Lower lobe of right lung (tissue), 2 donors: ENCODE results near the gene ASIC4. TPM values are rescaled to one million over a fixed set of nuclear protein-coding genes. Genes with fewer than 3 reads are reported as not detected.

ENCODE experiments used
- ATAC-seq, 2 donors: fragments of 200-7000 bp; cut with Tn5 transposase; one replicate each; pipeline ENCODE4 v1.9.1; 2020 to 2022; ENCODE audit warnings: mild to moderate bottlenecking in 2 of 2, moderate library complexity in 2 of 2
- DNase-seq: peaks from one replicate; pipeline ENCODE4 v3.0.0-alpha.2; 2020
- H3K27ac ChIP-seq: fragments of 200-600 bp; one replicate; pipeline ENCODE4 v1.8.0; 2022
- H3K27me3 ChIP-seq: fragments of 200-600 bp; one replicate; pipeline ENCODE4 v1.8.0; 2022; ENCODE audit warnings: low read depth
- H3K36me3 ChIP-seq: fragments of 200-600 bp; one replicate; pipeline ENCODE4 v1.8.0; 2022; ENCODE audit warnings: mild to moderate bottlenecking
- H3K4me1 ChIP-seq: fragments of 200-600 bp; one replicate; pipeline ENCODE4 v1.8.0; 2022
- H3K4me3 ChIP-seq: fragments of 200-600 bp; one replicate; pipeline ENCODE4 v1.8.0; 2022; ENCODE audit warnings: mild to moderate bottlenecking
- H3K9me3 ChIP-seq: fragments of 200-600 bp; one replicate; pipeline ENCODE4 v1.8.0; 2022
- intact Hi-C: fragments of 100-400 bp; cut with DNase I; formaldehyde crosslinking; loops from one replicate; pipeline ENCODE4 v1.11.0; 2022
- total RNA-seq: library from RNA; stranded (reverse); fragmentation: NEBNext Ultra II Directional; extraction: Animal tissue kit (Norgen Biotek cat#: 25700); gene quantifications from one replicate; pipeline ENCODE4 v1.2.1, GENCODE V29; 2021
- TF ChIP-seq, protein P1 (sequence below): fragments of 200-600 bp; IDR thresholded peaks from one replicate; pipeline ENCODE4 v1.8.0; 2022; ENCODE audit warnings: antibody characterized with exemption, mild to moderate bottlenecking
- donor health status: DM: no; HTN: yes; CAD: no; lungs with severe emphysema.

ASIC4 gene
- total RNA-seq, 1 donor from 2014 or later: 0.53 TPM

DNA sequence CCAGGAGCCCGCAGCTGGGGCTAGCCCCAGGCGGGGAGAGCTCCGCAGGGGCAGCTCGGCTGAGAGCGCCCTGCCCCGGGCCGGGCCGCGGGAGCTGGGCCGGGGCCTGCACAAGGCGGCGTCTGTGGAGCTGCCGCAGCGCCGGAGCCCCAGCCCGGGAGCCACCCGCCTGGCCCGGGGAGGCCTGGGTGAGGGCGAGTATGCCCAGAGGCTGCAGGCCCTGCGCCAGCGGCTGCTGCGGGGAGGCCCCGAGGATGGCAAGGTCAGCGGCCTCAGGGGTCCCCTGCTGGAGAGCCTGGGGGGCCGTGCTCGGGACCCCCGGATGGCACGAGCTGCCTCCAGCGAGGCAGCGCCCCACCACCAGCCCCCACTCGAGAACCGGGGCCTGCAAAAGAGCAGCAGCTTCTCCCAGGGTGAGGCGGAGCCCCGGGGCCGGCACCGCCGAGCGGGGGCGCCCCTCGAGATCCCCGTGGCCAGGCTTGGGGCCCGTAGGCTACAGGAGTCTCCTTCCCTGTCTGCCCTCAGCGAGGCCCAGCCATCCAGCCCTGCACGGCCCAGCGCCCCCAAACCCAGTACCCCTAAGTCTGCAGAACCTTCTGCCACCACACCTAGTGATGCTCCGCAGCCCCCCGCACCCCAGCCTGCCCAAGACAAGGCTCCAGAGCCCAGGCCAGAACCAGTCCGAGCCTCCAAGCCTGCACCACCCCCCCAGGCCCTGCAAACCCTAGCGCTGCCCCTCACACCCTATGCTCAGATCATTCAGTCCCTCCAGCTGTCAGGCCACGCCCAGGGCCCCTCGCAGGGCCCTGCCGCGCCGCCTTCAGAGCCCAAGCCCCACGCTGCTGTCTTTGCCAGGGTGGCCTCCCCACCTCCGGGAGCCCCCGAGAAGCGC is 30.6 kb upstream of the ASIC4 start:
- intact Hi-C loops: no loop called here
- Histone ChIP-seq H3K9me3 (no peaks in the 10 kb centered on the region), H3K27me3 (peaks cover 71% of the 10 kb centered on the region), H3K36me3 (no peaks in the 10 kb centered on the region), H3K4me3 (peak overlapping the region; percentile 30), H3K27ac (no peak overlapping the region), H3K4me1 (peaks cover 4% of the 10 kb centered on the region)
- DNase-seq: no peak
- peak in 1 of 2 donors; percentile 5 for ATAC-seq
- TF ChIP-seq, protein P1, sequence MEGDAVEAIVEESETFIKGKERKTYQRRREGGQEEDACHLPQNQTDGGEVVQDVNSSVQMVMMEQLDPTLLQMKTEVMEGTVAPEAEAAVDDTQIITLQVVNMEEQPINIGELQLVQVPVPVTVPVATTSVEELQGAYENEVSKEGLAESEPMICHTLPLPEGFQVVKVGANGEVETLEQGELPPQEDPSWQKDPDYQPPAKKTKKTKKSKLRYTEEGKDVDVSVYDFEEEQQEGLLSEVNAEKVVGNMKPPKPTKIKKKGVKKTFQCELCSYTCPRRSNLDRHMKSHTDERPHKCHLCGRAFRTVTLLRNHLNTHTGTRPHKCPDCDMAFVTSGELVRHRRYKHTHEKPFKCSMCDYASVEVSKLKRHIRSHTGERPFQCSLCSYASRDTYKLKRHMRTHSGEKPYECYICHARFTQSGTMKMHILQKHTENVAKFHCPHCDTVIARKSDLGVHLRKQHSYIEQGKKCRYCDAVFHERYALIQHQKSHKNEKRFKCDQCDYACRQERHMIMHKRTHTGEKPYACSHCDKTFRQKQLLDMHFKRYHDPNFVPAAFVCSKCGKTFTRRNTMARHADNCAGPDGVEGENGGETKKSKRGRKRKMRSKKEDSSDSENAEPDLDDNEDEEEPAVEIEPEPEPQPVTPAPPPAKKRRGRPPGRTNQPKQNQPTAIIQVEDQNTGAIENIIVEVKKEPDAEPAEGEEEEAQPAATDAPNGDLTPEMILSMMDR: no peak

DNA sequence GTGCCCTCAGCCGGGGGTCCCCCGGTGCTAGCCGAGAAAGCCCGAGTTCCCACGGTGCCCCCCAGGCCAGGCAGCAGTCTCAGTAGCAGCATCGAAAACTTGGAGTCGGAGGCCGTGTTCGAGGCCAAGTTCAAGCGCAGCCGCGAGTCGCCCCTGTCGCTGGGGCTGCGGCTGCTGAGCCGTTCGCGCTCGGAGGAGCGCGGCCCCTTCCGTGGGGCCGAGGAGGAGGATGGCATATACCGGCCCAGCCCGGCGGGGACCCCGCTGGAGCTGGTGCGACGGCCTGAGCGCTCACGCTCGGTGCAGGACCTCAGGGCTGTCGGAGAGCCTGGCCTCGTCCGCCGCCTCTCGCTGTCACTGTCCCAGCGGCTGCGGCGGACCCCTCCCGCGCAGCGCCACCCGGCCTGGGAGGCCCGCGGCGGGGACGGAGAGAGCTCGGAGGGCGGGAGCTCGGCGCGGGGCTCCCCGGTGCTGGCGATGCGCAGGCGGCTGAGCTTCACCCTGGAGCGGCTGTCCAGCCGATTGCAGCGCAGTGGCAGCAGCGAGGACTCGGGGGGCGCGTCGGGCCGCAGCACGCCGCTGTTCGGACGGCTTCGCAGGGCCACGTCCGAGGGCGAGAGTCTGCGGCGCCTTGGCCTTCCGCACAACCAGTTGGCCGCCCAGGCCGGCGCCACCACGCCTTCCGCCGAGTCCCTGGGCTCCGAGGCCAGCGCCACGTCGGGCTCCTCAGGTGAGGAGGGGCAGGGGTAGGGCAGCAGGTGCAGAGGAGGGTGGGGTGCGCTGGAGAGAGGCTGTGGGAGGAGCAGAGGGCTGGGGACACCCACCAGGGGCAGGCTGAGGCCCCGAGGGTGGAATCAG is 29.7 kb upstream of the ASIC4 start:
- H3K4me3 ChIP-seq: peak overlapping the region; percentile 30
- TF ChIP-seq, protein P1: no peak
- ATAC-seq: peak in 1 of 2 donors; percentile 40
- H3K36me3 ChIP-seq: no peaks in the 10 kb centered on the region
- intact Hi-C loops: no loop called here
- no peak overlapping the region for H3K27ac ChIP-seq
- peaks cover 4% of the 10 kb centered on the region for H3K4me1 ChIP-seq
- no peak for DNase-seq
- no peaks in the 10 kb centered on the region for H3K9me3 ChIP-seq
- peaks cover 75% of the 10 kb centered on the region for H3K27me3 ChIP-seq

DNA sequence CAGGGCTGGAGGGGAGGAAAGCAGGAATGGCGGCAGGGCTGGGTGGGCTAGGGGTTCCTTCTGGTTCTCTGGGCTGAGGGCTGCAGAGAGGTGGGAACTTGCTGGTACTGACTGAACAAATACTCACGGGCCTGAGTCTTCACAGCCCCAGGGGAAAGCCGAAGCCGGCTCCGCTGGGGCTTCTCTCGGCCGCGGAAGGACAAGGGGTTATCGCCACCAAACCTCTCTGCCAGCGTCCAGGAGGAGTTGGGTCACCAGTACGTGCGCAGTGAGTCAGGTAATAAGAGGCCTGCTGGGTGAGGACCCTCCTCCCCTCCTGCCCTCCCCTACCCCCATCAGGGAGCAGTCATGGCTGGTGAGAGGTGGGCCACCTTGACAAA is 29.1 kb upstream of the ASIC4 start:
- H3K27me3 ChIP-seq: peaks cover 71% of the 10 kb centered on the region
- no peaks in the 10 kb centered on the region for H3K36me3 ChIP-seq
- no peak overlapping the region for H3K27ac ChIP-seq
- DNase-seq (no peak), ATAC-seq (no peak)
- H3K4me3 ChIP-seq: no peak overlapping the region
- H3K9me3 ChIP-seq: no peaks in the 10 kb centered on the region
- TF ChIP-seq, protein P1: no peak
- intact Hi-C loops: no loop called here
- H3K4me1 ChIP-seq: peaks cover 4% of the 10 kb centered on the region

DNA sequence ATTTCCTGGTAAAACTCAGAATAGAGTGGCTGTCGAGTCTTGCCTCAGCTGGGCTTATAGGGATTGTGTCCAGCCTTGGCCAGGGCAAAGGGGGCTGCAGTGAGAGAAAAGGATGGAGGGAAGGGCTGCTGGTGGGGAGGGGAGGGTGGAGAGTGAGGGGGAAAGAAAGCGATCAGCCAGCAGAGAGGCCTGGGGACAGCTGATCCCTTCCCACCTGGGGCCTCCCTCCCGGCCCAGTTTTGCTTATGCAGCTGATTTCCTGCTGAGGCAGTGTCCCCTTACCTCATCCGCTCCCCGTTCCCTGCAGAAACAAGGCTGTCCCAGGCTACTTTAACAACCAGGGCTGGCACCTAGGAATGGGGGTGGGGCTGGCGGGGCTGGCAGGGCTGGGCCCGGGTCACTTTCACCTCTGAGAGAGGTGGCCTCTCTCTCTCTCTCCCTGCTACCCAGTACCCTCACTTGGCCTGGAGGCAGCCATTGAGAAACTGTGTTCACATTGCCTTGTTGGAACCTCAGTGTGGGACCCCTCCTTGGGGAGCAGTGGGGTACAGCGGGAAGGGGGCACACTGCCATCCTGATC is 27.8 kb upstream of the ASIC4 start:
- intact Hi-C loops: no loop called here
- Histone ChIP-seq H3K36me3 (no peaks in the 10 kb centered on the region), H3K27me3 (peaks cover 79% of the 10 kb centered on the region), H3K4me1 (peaks cover 4% of the 10 kb centered on the region), H3K9me3 (no peaks in the 10 kb centered on the region), H3K4me3 (no peak overlapping the region), H3K27ac (no peak overlapping the region)
- TF ChIP-seq, protein P1: no peak
- ATAC-seq (no peak), DNase-seq (no peak)

DNA sequence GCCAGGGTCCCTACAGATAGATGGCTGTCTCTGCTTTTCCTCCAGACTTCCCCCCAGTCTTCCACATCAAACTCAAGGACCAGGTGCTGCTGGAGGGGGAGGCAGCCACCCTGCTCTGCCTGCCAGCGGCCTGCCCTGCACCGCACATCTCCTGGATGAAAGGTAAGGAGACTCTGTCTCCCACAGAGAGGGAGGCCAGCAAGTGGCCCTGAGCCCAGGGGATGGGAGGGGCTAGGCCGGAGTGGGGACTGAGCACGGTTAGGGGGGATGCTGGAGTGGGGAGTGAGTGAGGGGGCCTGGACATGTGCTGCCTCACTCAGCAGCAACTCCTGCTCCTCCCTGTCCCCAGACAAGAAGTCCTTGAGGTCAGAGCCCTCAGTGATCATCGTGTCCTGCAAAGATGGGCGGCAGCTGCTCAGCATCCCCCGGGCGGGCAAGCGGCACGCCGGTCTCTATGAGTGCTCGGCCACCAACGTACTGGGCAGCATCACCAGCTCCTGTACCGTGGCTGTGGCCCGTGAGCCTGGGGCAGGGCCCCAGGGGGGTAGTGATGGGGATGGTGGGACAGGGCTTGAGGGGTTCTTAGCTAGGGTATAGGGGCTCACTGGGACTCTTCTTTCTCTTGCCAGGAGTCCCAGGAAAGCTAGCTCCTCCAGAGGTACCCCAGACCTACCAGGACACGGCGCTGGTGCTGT is 26.0 kb upstream of the ASIC4 start:
- H3K4me1 ChIP-seq: peaks cover 4% of the 10 kb centered on the region
- TF ChIP-seq, protein P1: no peak
- DNase-seq (no peak), ATAC-seq (no peak)
- H3K36me3 ChIP-seq: no peaks in the 10 kb centered on the region
- intact Hi-C loops: no loop called here
- peaks cover 82% of the 10 kb centered on the region for H3K27me3 ChIP-seq
- no peaks in the 10 kb centered on the region for H3K9me3 ChIP-seq
- H3K27ac ChIP-seq: no peak overlapping the region
- H3K4me3 ChIP-seq: no peak overlapping the region
